HEK293 (cell line): ENCODE data around the gene CSF2RB.

Experiments used
- CTCF ChIA-PET: fragments of 350-600 bp; formaldehyde crosslinking; extraction: SDS; loops from one replicate; lab custom pipeline; 2021; ENCODE audit warnings: antibody characterized with exemption; lab: Yijun Ruan, JAX
- POLR2A ChIA-PET: fragments of 300-600 bp; formaldehyde crosslinking; extraction: SDS; loops from one replicate; lab custom pipeline; 2020; ENCODE audit warnings: antibody characterized with exemption, inconsistent platforms; lab: Yijun Ruan, JAX
- H3K27ac ChIP-seq: fragments of 200-500 bp; sonication (Bioruptor generic); 2 replicates; pipeline ENCODE4 v1.5.1; 2014; ENCODE audit warnings: low read depth, low read length, control low read depth, inconsistent platforms; ENCODE audit errors: extremely low read depth
- H3K36me3 ChIP-seq, 2 experiments: fragments of 200-500 bp in 1 of 2; sonication (Bioruptor generic) in 1 of 2; 1 replicate in 1 of 2; 2 replicates in 1 of 2; pipeline ENCODE4 v1.5.1; 2014 to 2017; ENCODE audit warnings: inconsistent platforms in 2 of 2, low read length in 2 of 2; ENCODE audit not compliant: control insufficient read depth in 2 of 2, insufficient read depth in 1 of 2
- H3K4me1 ChIP-seq: fragments of 200-500 bp; sonication (Bioruptor generic); 2 replicates; pipeline ENCODE4 v1.5.1; 2014; ENCODE audit warnings: mild to moderate bottlenecking, low read length, inconsistent platforms; ENCODE audit not compliant: control insufficient read depth, insufficient read depth
- H3K4me3 ChIP-seq: 2 replicates; pipeline ENCODE4 v1.5.1; 2011; ENCODE audit warnings: low read depth, mild to moderate bottlenecking, control low read depth, low read length, moderate library complexity
- H3K9me3 ChIP-seq: fragments of 200-500 bp; sonication (Bioruptor generic); 2 replicates; pipeline ENCODE4 v1.5.1; 2014; ENCODE audit warnings: low read depth, low read length, inconsistent platforms; ENCODE audit not compliant: control insufficient read depth, insufficient read depth
- BCL11B ChIP-seq: fragments of 450-650 bp; formaldehyde crosslinking; IDR thresholded peaks from 2 replicates; pipeline ENCODE4 v1.5.1; 2016; ENCODE audit warnings: low read depth, missing biosample characterization, missing genetic modification characterization
- BCL6B ChIP-seq: fragments of 450-650 bp; formaldehyde crosslinking; IDR thresholded peaks from 2 replicates; pipeline ENCODE4 v1.5.1; 2017; ENCODE audit warnings: missing biosample characterization, missing genetic modification characterization
- MYNN ChIP-seq: fragments of 450-650 bp; formaldehyde crosslinking; IDR thresholded peaks from 2 replicates; pipeline ENCODE4 v1.5.1; 2016; ENCODE audit warnings: missing biosample characterization, missing genetic modification characterization, borderline replicate concordance
- ZIC2 ChIP-seq: fragments of 450-650 bp; formaldehyde crosslinking; IDR thresholded peaks from 2 replicates; pipeline ENCODE4 v1.5.1; 2016; ENCODE audit warnings: missing biosample characterization, missing genetic modification characterization
- ZNF223 ChIP-seq: fragments of 450-650 bp; formaldehyde crosslinking; IDR thresholded peaks from 2 replicates; pipeline ENCODE4 v1.5.1; 2016; ENCODE audit warnings: missing biosample characterization, missing genetic modification characterization
- ZNF274 ChIP-seq, 2 experiments: fragments of 200-500 bp in 1 of 2; fragments of 450-650 bp in 1 of 2; sonication (Bioruptor generic) in 1 of 2; formaldehyde crosslinking in 1 of 2; IDR thresholded peaks; 2 replicates each; pipeline versions ENCODE4 v1.5.1 to v1.6.1; 2014 to 2016; ENCODE audit warnings: borderline replicate concordance in 1 of 2, inconsistent platforms in 1 of 2, low read length in 1 of 2, missing biosample characterization in 1 of 2, missing genetic modification characterization in 1 of 2
- ZNF341 ChIP-seq: fragments of 450-650 bp; formaldehyde crosslinking; IDR thresholded peaks from 2 replicates; pipeline ENCODE4; 2016; ENCODE audit warnings: low read depth, missing biosample characterization, missing genetic modification characterization
- ZNF354C ChIP-seq: fragments of 450-650 bp; formaldehyde crosslinking; IDR thresholded peaks from 2 replicates; pipeline ENCODE4 v1.5.1; 2016; ENCODE audit warnings: missing biosample characterization, missing genetic modification characterization, low read depth, borderline replicate concordance
- ZNF423 ChIP-seq: fragments of 450-650 bp; formaldehyde crosslinking; IDR thresholded peaks from 2 replicates; pipeline ENCODE4 v1.5.1; 2016; ENCODE audit warnings: missing biosample characterization, missing genetic modification characterization
- ZNF510 ChIP-seq: fragments of 450-650 bp; formaldehyde crosslinking; IDR thresholded peaks from 2 replicates; pipeline ENCODE4 v1.5.1; 2018; ENCODE audit warnings: mild to moderate bottlenecking, missing genetic modification characterization, missing biosample characterization; ENCODE audit not compliant: insufficient replicate concordance
- ZNF621 ChIP-seq: fragments of 450-650 bp; formaldehyde crosslinking; IDR thresholded peaks from 2 replicates; pipeline ENCODE4 v1.5.1; 2017; ENCODE audit warnings: missing biosample characterization, missing genetic modification characterization
- ZNF623 ChIP-seq: fragments of 450-650 bp; formaldehyde crosslinking; IDR thresholded peaks from 2 replicates; pipeline ENCODE4 v1.5.1; 2016; ENCODE audit warnings: missing biosample characterization, missing genetic modification characterization
- ZNF747 ChIP-seq: fragments of 450-650 bp; formaldehyde crosslinking; IDR thresholded peaks from 2 replicates; pipeline ENCODE4 v1.5.1; 2016; ENCODE audit warnings: missing biosample characterization, missing genetic modification characterization
- ZNF777 ChIP-seq: fragments of 450-650 bp; formaldehyde crosslinking; IDR thresholded peaks from 2 replicates; pipeline ENCODE4 v1.5.1; 2017; ENCODE audit warnings: missing biosample characterization, missing genetic modification characterization, borderline replicate concordance
- TF ChIP-seq, protein P1 (sequence below): fragments of 450-650 bp; formaldehyde crosslinking; optimal IDR thresholded peaks from 2 replicates; pipeline ENCODE3; 2016; ENCODE audit warnings: missing biosample characterization, mild to moderate bottlenecking, missing genetic modification characterization
- TF ChIP-seq, protein P2 (sequence below): fragments of 450-650 bp; formaldehyde crosslinking; conservative IDR thresholded peaks from 2 replicates; pipeline ENCODE4 v1.5.1; 2016; ENCODE audit warnings: low read depth, missing biosample characterization, missing genetic modification characterization
- TF ChIP-seq, protein P3 (sequence below): fragments of 450-650 bp; formaldehyde crosslinking; IDR thresholded peaks from 2 replicates; pipeline ENCODE4 v1.5.1; 2016; ENCODE audit warnings: missing biosample characterization, missing genetic modification characterization

Gene CSF2RB

GRCh38 chr22:36925388-36926290 lies 12.2 kb downstream of the CSF2RB start:
- H3K4me1 ChIP-seq: no peaks in the 10 kb centered on the region
- ChIA-PET POLR2A (no interaction called here), CTCF (interaction anchor here (0.7 kb wide), 1 partner anchor 81 kb away, joined by 3 read pairs; no protein-coding TSS in a partner anchor)
- TF ChIP-seq ZNF623 (tag by site-specific recombination) (peak; percentile 94), ZNF777 (tag by site-specific recombination) (no peak), MYNN (tag by site-specific recombination) (no peak)
- no peak overlapping the region for H3K4me3 ChIP-seq
- H3K9me3 ChIP-seq: no peaks in the 10 kb centered on the region
- H3K36me3 ChIP-seq: no peaks in the 10 kb centered on the region
- no peak overlapping the region for H3K27ac ChIP-seq

DNA sequence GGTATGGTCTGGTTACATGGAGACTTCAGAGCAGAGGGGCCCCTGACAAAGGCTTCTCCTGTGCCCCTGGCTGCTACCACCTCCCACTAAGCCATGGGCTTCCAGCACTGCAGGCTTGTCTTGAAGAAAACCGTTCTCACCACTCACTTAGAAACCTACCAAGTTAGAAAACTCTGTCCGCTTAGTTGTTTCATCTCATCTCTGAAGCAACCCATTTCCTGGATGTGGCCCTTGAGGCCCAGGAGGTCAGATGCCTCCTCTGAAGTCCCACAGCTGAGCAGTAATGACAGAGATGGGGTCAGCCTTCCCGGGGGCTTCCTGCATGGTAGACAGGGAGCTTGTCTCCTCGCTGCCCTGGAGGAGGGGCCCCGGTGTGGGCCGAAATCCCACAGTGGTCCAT lies 12.9 kb downstream of the CSF2RB start:
- Histone ChIP-seq H3K4me3 (no peak overlapping the region), H3K9me3 (no peaks in the 10 kb centered on the region), H3K4me1 (no peaks in the 10 kb centered on the region), H3K27ac (no peak overlapping the region), H3K36me3 (no peaks in the 10 kb centered on the region)
- POLR2A ChIA-PET: no interaction called here
- no peak for TF ChIP-seq ZNF423 (tag by site-specific recombination)
- TF ChIP-seq, protein P1, sequence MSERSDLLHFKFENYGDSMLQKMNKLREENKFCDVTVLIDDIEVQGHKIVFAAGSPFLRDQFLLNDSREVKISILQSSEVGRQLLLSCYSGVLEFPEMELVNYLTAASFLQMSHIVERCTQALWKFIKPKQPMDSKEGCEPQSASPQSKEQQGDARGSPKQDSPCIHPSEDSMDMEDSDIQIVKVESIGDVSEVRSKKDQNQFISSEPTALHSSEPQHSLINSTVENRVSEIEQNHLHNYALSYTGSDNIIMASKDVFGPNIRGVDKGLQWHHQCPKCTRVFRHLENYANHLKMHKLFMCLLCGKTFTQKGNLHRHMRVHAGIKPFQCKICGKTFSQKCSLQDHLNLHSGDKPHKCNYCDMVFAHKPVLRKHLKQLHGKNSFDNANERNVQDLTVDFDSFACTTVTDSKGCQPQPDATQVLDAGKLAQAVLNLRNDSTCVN (tag by site-specific recombination): no peak
- no peak for TF ChIP-seq BCL6B
- no peak for TF ChIP-seq ZNF223 (tag by site-specific recombination)
- TF ChIP-seq BCL11B (tag by site-specific recombination): no peak
- CTCF ChIA-PET: no interaction called here

- H3K9me3 ChIP-seq: no peaks in the 10 kb centered on the region
- no peaks in the 10 kb centered on the region for H3K36me3 ChIP-seq
- POLR2A ChIA-PET: no interaction called here
- no peaks in the 10 kb centered on the region for H3K4me1 ChIP-seq
- H3K27ac ChIP-seq: no peak overlapping the region
- no peak overlapping the region for H3K4me3 ChIP-seq
- CTCF ChIA-PET: no interaction called here
- no peak for TF ChIP-seq ZNF621 (tag by site-specific recombination)
- no peak for TF ChIP-seq ZNF274 (IDR thresholded peaks at IDR 0.05; ENCODE audit: low read length)
- no peak for TF ChIP-seq ZNF274 (tag by site-specific recombination; IDR thresholded peaks at IDR 0.05; ENCODE audit: borderline replicate concordance)
- no peak for TF ChIP-seq ZNF747 (tag by site-specific recombination)
- TF ChIP-seq, protein P1 (tag by site-specific recombination): no peak
- TF ChIP-seq ZNF341: no peak
- TF ChIP-seq, protein P2, sequence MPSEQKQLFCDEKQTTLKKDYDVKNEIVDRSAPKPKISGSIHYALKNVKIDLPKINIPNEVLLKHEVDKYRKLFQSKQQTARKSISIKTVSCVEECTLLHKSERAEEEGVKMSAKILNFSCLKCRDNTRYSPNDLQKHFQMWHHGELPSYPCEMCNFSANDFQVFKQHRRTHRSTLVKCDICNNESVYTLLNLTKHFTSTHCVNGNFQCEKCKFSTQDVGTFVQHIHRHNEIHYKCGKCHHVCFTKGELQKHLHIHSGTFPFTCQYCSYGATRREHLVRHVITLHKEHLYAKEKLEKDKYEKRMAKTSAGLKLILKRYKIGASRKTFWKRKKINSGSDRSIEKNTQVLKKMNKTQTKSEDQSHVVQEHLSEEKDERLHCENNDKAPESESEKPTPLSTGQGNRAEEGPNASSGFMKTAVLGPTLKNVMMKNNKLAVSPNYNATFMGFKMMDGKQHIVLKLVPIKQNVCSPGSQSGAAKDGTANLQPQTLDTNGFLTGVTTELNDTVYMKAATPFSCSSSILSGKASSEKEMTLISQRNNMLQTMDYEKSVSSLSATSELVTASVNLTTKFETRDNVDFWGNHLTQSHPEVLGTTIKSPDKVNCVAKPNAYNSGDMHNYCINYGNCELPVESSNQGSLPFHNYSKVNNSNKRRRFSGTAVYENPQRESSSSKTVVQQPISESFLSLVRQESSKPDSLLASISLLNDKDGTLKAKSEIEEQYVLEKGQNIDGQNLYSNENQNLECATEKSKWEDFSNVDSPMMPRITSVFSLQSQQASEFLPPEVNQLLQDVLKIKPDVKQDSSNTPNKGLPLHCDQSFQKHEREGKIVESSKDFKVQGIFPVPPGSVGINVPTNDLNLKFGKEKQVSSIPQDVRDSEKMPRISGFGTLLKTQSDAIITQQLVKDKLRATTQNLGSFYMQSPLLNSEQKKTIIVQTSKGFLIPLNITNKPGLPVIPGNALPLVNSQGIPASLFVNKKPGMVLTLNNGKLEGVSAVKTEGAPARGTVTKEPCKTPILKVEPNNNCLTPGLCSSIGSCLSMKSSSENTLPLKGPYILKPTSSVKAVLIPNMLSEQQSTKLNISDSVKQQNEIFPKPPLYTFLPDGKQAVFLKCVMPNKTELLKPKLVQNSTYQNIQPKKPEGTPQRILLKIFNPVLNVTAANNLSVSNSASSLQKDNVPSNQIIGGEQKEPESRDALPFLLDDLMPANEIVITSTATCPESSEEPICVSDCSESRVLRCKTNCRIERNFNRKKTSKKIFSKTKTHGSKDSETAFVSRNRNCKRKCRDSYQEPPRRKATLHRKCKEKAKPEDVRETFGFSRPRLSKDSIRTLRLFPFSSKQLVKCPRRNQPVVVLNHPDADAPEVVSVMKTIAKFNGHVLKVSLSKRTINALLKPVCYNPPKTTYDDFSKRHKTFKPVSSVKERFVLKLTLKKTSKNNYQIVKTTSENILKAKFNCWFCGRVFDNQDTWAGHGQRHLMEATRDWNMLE (tag by site-specific recombination): no peak
- no peak for TF ChIP-seq ZIC2
- TF ChIP-seq ZNF510 (tag by site-specific recombination): no peak
- TF ChIP-seq, protein P3, sequence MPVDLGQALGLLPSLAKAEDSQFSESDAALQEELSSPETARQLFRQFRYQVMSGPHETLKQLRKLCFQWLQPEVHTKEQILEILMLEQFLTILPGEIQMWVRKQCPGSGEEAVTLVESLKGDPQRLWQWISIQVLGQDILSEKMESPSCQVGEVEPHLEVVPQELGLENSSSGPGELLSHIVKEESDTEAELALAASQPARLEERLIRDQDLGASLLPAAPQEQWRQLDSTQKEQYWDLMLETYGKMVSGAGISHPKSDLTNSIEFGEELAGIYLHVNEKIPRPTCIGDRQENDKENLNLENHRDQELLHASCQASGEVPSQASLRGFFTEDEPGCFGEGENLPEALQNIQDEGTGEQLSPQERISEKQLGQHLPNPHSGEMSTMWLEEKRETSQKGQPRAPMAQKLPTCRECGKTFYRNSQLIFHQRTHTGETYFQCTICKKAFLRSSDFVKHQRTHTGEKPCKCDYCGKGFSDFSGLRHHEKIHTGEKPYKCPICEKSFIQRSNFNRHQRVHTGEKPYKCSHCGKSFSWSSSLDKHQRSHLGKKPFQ (tag by site-specific recombination): no peak
- TF ChIP-seq ZNF354C (tag by site-specific recombination): no peak
Measured at GRCh38 chr22:36926721-36927435, 13.4 kb downstream of the CSF2RB start.
